Hepatocyte (in vitro differentiated cells): ENCODE data around the gene HADH.

Experiments
- CTCF ChIP-seq: fragments of 200-600 bp; sonication (generic); IDR thresholded peaks from 2 replicates; pipeline ENCODE4 v1.5.1; 2016; ENCODE audit warnings: antibody characterized with exemption, mild to moderate bottlenecking; ENCODE audit not compliant: poor library complexity
- EZH2 ChIP-seq: fragments of 200-600 bp; sonication (generic); IDR thresholded peaks from 2 replicates; pipeline ENCODE4 v1.6.1; 2016; ENCODE audit warnings: antibody characterized with exemption, mild to moderate bottlenecking, borderline replicate concordance
- EZH2phosphoT487 ChIP-seq: fragments of 200-600 bp; sonication (generic); IDR thresholded peaks from one replicate; pipeline ENCODE4 v1.6.1; 2018; ENCODE audit warnings: antibody characterized with exemption, mild to moderate bottlenecking, low read depth, moderate library complexity; ENCODE audit not compliant: unreplicated experiment, severe bottlenecking

GRCh38 chr4:108045687-108046024 is 56.0 kb downstream of the HADH start:
- TF ChIP-seq CTCF = no peak
- no peak for TF ChIP-seq EZH2
- TF ChIP-seq EZH2phosphoT487 = no peak
